ENCODE data around the gene NFE2L3. TPM values are rescaled to one million over a fixed set of nuclear protein-coding genes. Genes with fewer than 3 reads are reported as not detected.

Gene NFE2L3
- total and polyA plus RNA-seq, 2 of the 4 experiments (the other 2 are of a cell fraction) = 28.0 to 43.2 TPM

DNA sequence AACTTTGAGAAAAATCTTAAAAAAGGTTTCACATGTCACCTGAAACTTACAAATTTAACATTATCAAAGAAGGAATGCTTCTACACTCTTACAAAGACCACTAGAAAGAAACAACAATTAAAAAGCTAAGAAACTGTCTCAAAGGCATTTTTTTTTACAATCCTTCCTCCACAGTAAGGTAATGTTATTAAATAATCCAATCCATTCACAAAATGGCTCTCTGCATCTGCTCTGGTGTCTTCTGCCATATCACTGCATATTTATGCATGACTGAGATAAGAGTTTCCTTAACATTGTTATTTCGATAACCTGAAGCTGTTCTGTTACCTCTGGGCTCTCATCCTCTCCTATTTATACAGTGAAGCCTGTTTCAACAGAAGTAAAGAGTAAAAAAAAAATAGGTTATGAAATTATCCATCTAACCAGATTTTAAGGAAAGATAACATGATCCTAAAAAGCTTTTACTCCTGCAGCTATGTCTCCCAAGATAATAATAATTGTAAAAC is 40.0 kb downstream of the NFE2L3 start:
- in situ Hi-C loops (cut with MboI; ENCODE audit: low sequenced_read_pairs) (loop anchor here (10.0 kb wide), 2 partner anchors 913 to 953 kb away; partner anchors contain the start of genes HOXA2, HOXA5 and HOXA6), intact Hi-C loops (cut with micrococcal nuclease) (no loop called here), dilution Hi-C loops (cut with HindIII; ENCODE audit: low sequenced_read_pairs, unreplicated experiment) (no loop called here)
- Histone ChIP-seq H3K9me1 (ENCODE audit: insufficient read depth, low read length) (no peaks in the 10 kb centered on the region), H3K4me3 (ENCODE audit: insufficient read depth, low read depth, low read length) (no peak overlapping the region), H4K8ac (ENCODE audit: low read depth in 2 of 2, low read length in 2 of 2) (no peak overlapping the region), H2BK5ac (ENCODE audit: low read depth, low read length, poor library complexity, severe bottlenecking) (no peak overlapping the region), H4K5ac (ENCODE audit: low read depth, low read length) (no peak overlapping the region), H4K20me1 (ENCODE audit: insufficient read depth, low read length) (peaks cover 90% of the 10 kb centered on the region), H3K14ac (replicated peaks; ENCODE audit: low read depth, low read length) (no peak overlapping the region), H3K4ac (ENCODE audit: low read depth, low read length) (no peak overlapping the region), H3K56ac (ENCODE audit: extremely low read depth, insufficient read depth, low read length) (no peak overlapping the region), H3K4me1 (ENCODE audit: control insufficient read depth, insufficient read depth, low read length) (peaks cover 3% of the 10 kb centered on the region), H3K18ac (ENCODE audit: low read depth, low read length) (no peak overlapping the region), H3K36me3 (ENCODE audit: control insufficient read depth, insufficient read depth, low read length) (peaks cover 56% of the 10 kb centered on the region), H2AFZ (replicated peaks; ENCODE audit: low read length, poor library complexity) (no peak overlapping the region), H2BK20ac (ENCODE audit: low read depth, low read length) (no peak overlapping the region), H3K23ac (ENCODE audit: low read depth, low read length) (no peak overlapping the region), H2AK9ac (replicated peaks; ENCODE audit: low read depth, low read length, poor library complexity) (no peak overlapping the region), H2BK120ac (ENCODE audit: low read depth, low read length) (no peak overlapping the region), H3K27ac (ENCODE audit: insufficient read depth, low read length) (no peak overlapping the region), H3K4me2 (ENCODE audit: low read depth, low read length) (no peak overlapping the region), H4K91ac (ENCODE audit: insufficient read depth, low read depth, low read length) (no peak overlapping the region), H2BK15ac (ENCODE audit: low read depth, low read length) (no peak overlapping the region), H2AK5ac (ENCODE audit: low read depth, low read length) (no peak overlapping the region), H3K79me1 (ENCODE audit: low read depth in 1 of 2, low read length in 2 of 2) (peaks cover 38 to 62% of the 10 kb centered on the region in 2 experiments), H3K9me3 (ENCODE audit: control insufficient read depth, insufficient read depth, low read length) (no peaks in the 10 kb centered on the region), H3K9ac (ENCODE audit: low read depth, low read length) (no peak overlapping the region), H3K27me3 (ENCODE audit: control insufficient read depth, insufficient read depth, low read length) (no peaks in the 10 kb centered on the region)
- ChIA-PET CTCF (interaction anchor here (0.6 to 1.3 kb wide), 2 partner anchors 9 to 79 kb away, joined by 3 to 9 read pairs; no protein-coding TSS in a partner anchor), POLR2A (ENCODE audit: unreplicated experiment) (no interaction called here)
- TF ChIP-seq POLR2A (IDR thresholded peaks at IDR 0.05; ENCODE audit: low read depth, low read length) (no peak), MAFK (IDR thresholded peaks at IDR 0.05; ENCODE audit: low read depth, low read length) (no peak), MXI1 (IDR thresholded peaks at IDR 0.05; ENCODE audit: borderline replicate concordance, low read depth, low read length) (no peak), NFE2L2 (IDR thresholded peaks at IDR 0.05; ENCODE audit: low read depth, low read length) (no peak), RAD21 (IDR thresholded peaks at IDR 0.05; ENCODE audit: low read length) (no peak), SMC3 (IDR thresholded peaks at IDR 0.05; ENCODE audit: low read depth, low read length) (no peak), RCOR1 (IDR thresholded peaks at IDR 0.05; ENCODE audit: insufficient replicate concordance, low read length) (no peak), CTCF (conservative IDR thresholded peaks at IDR 0.05; ENCODE audit: low read depth, low read length) (no peak), MAZ (IDR thresholded peaks at IDR 0.05; ENCODE audit: borderline replicate concordance, low read depth, low read length) (no peak), BHLHE40 (IDR thresholded peaks at IDR 0.05; ENCODE audit: low read depth, low read length) (no peak), RFX5 (IDR thresholded peaks at IDR 0.05; ENCODE audit: low read depth, low read length) (no peak), FOS (IDR thresholded peaks at IDR 0.05; ENCODE audit: low read depth, low read length) (no peak), CEBPB (IDR thresholded peaks at IDR 0.05; ENCODE audit: low read depth, low read length) (no peak), CHD1 (IDR thresholded peaks at IDR 0.05; ENCODE audit: low read depth, low read length) (no peak)
- TF ChIP-seq, protein P1, sequence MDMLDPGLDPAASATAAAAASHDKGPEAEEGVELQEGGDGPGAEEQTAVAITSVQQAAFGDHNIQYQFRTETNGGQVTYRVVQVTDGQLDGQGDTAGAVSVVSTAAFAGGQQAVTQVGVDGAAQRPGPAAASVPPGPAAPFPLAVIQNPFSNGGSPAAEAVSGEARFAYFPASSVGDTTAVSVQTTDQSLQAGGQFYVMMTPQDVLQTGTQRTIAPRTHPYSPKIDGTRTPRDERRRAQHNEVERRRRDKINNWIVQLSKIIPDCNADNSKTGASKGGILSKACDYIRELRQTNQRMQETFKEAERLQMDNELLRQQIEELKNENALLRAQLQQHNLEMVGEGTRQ (IDR thresholded peaks at IDR 0.05; ENCODE audit: low read depth, low read length) = no peak
- TF ChIP-seq, protein P2, sequence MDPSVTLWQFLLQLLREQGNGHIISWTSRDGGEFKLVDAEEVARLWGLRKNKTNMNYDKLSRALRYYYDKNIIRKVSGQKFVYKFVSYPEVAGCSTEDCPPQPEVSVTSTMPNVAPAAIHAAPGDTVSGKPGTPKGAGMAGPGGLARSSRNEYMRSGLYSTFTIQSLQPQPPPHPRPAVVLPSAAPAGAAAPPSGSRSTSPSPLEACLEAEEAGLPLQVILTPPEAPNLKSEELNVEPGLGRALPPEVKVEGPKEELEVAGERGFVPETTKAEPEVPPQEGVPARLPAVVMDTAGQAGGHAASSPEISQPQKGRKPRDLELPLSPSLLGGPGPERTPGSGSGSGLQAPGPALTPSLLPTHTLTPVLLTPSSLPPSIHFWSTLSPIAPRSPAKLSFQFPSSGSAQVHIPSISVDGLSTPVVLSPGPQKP (IDR thresholded peaks at IDR 0.05; ENCODE audit: borderline replicate concordance, low read depth, low read length) = no peak
- ATAC-seq (ENCODE audit: low read depth) (no peak), DNase-seq (no peak)
- TSS peak; percentile 67 for BruUV-seq (replicated peaks)
- no CpG with 5 or more reads among the region's 1 CpG for WGBS, 2 experiments (ENCODE audit: extremely low coverage in 2 of 2, insufficient read length in 1 of 2)
